ENCODE measurements around the gene PTMS. TPM values are rescaled to one million over a fixed set of nuclear protein-coding genes. Genes with fewer than 3 reads are reported as not detected.

PTMS gene
- total RNA-seq, 1 experiment from 2014 or later = 370 TPM

DNA sequence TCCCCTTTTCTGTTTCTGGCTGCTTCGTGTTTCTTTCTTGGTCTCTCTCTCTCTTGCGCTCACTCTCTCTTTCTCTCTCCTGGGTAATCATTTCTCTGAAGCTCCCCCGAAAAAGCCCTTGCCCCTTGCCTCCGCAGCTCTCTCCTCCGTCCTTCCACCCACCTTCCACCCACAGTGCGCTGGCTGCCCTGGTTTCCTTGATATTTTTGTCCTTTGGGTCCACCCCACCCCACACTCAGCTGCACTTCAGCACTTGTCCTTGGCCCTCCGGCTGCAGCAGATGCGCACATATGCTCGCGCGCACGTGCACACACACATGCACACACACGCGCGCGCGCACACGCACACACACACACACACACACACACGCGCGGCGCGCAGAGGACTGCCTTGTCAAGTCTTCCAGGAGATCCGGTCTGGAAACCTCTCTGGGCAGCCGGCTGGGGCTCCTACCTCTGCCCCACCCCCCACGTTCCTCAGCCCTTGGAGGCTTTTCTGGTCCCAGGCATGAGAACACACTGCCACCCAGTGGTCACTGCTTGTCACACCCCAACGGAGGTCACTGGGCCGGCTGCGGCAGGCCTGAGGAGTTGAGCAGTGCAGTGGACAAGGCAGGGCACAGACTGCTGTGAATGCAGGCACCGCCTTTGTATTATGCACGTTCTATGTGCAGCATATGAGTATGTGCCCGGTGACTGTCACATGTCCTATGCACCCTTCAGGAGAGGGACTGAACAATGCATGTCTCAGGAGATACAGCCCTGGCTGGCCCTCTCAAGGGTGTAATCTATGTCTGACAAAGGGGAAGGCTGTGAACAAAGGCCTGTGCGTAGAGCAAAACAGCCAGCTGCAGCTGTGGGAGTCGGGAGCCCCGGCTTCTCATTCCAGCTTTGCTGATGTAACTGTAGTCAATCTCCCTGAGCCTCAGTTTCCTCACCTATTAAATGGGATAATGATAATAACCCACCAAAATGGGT lies 12.7 kb downstream of the PTMS start (continued):
- TF ChIP-seq ATF1 (CRISPR knock-in tag; IDR thresholded peaks at IDR 0.05) (0 out of 2 replicates have a peak, but pooled peaks have one; percentile 35), OVOL2 (CRISPR knock-in tag; IDR thresholded peaks at IDR 0.05; ENCODE audit: borderline replicate concordance) (no peak), ZNF396 (CRISPR knock-in tag; IDR thresholded peaks at IDR 0.05; ENCODE audit: borderline replicate concordance) (no peak), SMAD3 (CRISPR knock-in tag; IDR thresholded peaks at IDR 0.05; ENCODE audit: borderline replicate concordance) (peak; percentile 70; the same call in 1 of the 2 replicates), AFF4 (CRISPR knock-in tag; IDR thresholded peaks at IDR 0.05; ENCODE audit: borderline replicate concordance) (no peak), NFYB (CRISPR knock-in tag; conservative IDR thresholded peaks at IDR 0.05; ENCODE audit: low read depth) (no peak), TEAD1 (CRISPR knock-in tag; IDR thresholded peaks at IDR 0.05) (peak; percentile 71; the same call in 1 of the 2 replicates), NR2C2 (CRISPR knock-in tag; IDR thresholded peaks at IDR 0.05) (no peak), SMAD4 (CRISPR knock-in tag; IDR thresholded peaks at IDR 0.05) (no peak), ZNF232 (CRISPR knock-in tag; IDR thresholded peaks at IDR 0.05) (peak; percentile 69; the same call in 1 of the 2 replicates), EMX1 (CRISPR knock-in tag; IDR thresholded peaks at IDR 0.05) (no peak), ESRRA (CRISPR knock-in tag; IDR thresholded peaks at IDR 0.05; ENCODE audit: borderline replicate concordance) (no peak), ZNF317 (CRISPR knock-in tag; IDR thresholded peaks at IDR 0.05; ENCODE audit: borderline replicate concordance, low read depth) (no peak), ZNF671 (CRISPR knock-in tag; IDR thresholded peaks at IDR 0.05) (no peak), ZBTB21 (CRISPR knock-in tag; IDR thresholded peaks at IDR 0.05; ENCODE audit: borderline replicate concordance) (peak; percentile 79), ZNF281 (CRISPR knock-in tag; IDR thresholded peaks at IDR 0.05) (peak; percentile 94), CBFB (CRISPR knock-in tag; IDR thresholded peaks at IDR 0.05; ENCODE audit: low read depth) (peak; percentile 96), GRHL2 (CRISPR knock-in tag; IDR thresholded peaks at IDR 0.05; ENCODE audit: insufficient replicate concordance, severe bottlenecking) (no peak), JAZF1 (CRISPR knock-in tag; IDR thresholded peaks at IDR 0.05) (no peak), ZNF532 (CRISPR knock-in tag; IDR thresholded peaks at IDR 0.05; ENCODE audit: borderline replicate concordance) (no peak), ZNF423 (CRISPR knock-in tag; IDR thresholded peaks at IDR 0.05) (no peak)
- TF ChIP-seq, protein P1, sequence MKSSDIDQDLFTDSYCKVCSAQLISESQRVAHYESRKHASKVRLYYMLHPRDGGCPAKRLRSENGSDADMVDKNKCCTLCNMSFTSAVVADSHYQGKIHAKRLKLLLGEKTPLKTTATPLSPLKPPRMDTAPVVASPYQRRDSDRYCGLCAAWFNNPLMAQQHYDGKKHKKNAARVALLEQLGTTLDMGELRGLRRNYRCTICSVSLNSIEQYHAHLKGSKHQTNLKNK (CRISPR knock-in tag; IDR thresholded peaks at IDR 0.05) = no peak
- TF ChIP-seq, protein P2, sequence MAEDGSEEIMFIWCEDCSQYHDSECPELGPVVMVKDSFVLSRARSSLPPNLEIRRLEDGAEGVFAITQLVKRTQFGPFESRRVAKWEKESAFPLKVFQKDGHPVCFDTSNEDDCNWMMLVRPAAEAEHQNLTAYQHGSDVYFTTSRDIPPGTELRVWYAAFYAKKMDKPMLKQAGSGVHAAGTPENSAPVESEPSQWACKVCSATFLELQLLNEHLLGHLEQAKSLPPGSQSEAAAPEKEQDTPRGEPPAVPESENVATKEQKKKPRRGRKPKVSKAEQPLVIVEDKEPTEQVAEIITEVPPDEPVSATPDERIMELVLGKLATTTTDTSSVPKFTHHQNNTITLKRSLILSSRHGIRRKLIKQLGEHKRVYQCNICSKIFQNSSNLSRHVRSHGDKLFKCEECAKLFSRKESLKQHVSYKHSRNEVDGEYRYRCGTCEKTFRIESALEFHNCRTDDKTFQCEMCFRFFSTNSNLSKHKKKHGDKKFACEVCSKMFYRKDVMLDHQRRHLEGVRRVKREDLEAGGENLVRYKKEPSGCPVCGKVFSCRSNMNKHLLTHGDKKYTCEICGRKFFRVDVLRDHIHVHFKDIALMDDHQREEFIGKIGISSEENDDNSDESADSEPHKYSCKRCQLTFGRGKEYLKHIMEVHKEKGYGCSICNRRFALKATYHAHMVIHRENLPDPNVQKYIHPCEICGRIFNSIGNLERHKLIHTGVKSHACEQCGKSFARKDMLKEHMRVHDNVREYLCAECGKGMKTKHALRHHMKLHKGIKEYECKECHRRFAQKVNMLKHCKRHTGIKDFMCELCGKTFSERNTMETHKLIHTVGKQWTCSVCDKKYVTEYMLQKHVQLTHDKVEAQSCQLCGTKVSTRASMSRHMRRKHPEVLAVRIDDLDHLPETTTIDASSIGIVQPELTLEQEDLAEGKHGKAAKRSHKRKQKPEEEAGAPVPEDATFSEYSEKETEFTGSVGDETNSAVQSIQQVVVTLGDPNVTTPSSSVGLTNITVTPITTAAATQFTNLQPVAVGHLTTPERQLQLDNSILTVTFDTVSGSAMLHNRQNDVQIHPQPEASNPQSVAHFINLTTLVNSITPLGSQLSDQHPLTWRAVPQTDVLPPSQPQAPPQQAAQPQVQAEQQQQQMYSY (CRISPR knock-in tag; IDR thresholded peaks at IDR 0.05) = no peak; the same call in 1 of the 2 replicates

Data from WTC11 (cell line).